GM18870 (cell line): ENCODE measurements around the gene DIRAS1.

Experiments used
- ATAC-seq: cut with Tn5 transposase; IDR thresholded peaks from one replicate; pipeline ENCODE4 v1.9.1; 2021; ENCODE audit warnings: moderate library complexity; ENCODE audit not compliant: unreplicated experiment

Gene DIRAS1

DNA sequence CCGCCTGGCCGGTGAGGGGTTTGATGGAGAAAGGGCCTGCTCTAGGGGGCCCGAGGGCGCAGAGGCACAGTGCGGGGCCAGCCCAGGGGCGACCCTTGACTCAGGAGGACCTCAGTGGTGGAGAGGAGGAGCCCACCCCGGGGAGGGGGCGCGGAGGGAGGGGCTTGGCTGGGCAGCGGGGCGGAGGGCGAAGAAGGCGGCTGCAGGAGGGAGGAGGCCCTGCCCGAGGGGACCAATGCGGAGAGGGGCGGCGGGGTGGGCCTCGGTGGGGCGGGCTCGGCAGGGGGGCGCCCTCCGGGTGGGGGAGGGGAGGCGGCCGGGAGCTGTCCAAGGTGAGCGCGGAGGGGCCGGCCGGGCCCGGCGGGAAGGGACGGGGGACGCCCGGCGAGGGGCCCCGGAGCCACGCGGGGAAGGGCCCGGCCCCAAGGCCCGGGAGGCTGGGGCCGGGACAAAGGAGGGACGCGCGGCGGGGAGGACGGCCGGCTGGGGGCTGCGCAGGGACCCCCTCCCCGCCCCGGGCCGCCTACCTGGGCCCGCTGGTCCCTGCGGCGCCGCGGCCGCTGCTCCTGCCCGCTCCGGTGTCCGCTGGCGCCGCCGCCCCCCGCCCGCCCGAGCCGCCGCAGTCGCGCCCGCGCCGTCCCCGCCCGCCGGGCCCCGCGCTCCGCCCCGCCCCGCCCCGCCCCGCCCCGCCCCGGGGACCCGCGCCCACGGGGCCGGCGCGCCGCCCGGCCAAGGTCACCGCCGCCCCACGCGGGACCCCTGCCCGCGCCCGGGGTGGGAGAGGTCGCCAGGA lies at the start of gene DIRAS1:
TSS of gene DIRAS1 (minus strand) at position 596 of the 793 bp plus-strand sequence. CDS start 3,566 bp downstream, outside the sequence.
- no peak for ATAC-seq

- no peak for ATAC-seq
Observed at GRCh38 chr19:2770055-2771013, 49.2 kb upstream of the DIRAS1 start.

DNA sequence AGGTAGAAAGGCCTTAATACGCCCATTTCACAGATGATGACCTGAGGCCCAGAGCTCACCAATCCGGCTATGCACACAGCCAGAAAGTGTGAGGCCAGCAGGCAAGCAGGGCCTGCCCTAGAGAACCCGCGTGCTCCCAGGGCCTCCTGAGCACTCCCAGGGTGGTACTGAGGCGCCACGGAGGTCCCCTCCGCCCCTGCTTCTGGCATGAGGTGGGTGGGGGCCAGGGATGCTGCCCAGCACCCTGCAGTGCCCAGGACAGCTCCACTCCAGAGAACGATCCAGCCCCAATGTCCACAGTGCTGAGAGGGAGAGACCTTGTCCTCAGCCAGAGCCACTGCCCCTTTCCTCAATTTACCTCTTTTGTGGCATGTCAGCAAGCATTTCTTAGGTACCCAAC lies 48.0 kb upstream of the DIRAS1 start:
- no peak for ATAC-seq

DNA sequence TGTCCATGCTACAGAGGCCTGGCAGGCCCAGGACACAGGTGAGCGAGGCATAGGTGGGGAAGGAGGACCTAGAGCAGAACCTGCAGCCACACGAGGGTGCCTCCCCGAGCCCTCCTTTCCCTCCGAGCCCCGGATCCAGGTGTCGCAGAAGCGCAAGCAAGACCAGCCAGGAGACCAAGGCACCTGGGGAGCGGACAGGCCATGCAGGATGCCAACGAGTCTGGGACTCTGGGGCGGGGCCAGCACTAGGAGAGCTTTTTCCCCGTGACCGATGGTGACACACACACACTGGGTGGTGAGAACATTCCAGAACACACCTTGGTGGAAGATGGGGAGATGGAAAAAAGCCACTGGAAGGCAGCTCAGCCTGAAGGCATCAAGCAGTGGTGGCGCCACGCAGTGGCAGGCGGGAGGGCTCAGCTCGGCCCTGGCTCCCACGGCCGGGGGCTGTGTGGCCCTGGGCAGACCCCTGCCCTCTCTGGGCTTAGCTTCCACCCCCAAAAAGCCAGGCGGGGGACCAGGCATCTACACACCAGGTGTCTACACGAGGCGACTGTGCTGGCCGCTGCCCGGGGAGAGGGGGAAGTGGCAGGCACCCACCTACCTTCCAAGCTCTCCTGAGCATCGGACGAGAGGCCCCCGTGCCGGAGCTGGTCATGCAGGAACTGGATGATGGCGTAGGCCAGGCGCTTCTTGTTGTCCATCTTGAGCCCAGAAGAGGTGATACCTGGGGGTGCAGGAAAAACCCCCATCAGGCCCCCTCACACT lies 47.4 kb upstream of the DIRAS1 start:
- no peak for ATAC-seq

- no peak for ATAC-seq
Observed at GRCh38 chr19:2767688-2768087, 46.5 kb upstream of the DIRAS1 start.

DNA sequence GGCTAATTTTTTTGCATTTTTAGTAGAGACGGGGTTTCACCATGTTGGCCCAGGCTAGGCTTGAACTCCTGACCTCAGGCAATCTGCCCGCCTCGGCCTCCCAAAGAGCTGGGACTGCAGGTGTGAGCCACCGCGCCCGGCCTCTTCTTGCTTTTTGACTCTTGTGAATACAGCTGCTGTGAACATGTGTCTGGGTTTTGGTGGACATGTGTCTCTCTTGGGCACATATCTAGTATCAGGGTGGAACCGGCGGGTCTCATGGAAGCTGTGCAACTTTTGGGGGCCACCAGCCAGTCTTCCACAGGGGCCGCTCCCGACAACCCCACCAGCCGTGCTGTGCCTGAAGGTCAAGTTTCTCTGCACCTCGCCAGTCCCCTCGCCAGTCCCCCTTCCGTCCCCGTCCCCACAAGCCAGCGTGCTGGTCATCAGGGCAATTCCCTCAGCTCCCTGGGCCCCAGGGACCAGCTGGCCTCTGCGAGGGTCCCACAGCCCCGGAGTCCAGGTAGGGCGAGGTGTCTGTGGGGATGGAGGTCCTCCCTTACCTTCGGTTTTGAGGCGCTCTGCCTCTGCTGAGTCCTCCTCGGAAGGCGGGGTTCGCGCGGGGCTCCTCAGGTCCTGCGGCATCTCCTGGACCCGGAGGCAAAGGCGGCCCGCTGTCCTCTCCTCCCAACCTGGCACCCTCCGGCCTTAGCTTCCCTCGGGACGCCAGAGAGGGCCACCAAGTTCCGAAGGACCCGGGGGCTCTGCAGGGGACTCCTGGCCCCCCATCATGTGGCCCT lies 45.6 kb upstream of the DIRAS1 start:
- ATAC-seq = no peak

DNA sequence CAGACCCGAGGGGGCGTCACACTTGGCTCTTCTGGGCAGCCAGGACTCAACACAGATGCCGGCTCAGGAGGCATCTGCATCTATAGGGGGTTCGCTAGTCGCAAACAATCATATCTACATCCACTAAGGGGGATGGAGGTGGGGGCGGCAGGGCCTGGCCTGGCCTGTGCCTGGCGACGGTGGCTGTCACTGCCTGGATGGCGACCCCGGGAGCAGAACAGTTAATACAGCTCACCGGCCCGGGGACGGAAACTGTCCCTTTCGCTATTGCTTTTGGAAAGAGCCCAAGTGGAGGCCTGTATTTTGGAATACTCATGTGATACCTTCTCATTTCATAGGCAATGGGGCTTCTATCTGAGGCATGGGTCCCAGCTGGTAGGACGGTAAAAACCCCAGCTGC lies 44.2 kb upstream of the DIRAS1 start:
- no peak for ATAC-seq

DNA sequence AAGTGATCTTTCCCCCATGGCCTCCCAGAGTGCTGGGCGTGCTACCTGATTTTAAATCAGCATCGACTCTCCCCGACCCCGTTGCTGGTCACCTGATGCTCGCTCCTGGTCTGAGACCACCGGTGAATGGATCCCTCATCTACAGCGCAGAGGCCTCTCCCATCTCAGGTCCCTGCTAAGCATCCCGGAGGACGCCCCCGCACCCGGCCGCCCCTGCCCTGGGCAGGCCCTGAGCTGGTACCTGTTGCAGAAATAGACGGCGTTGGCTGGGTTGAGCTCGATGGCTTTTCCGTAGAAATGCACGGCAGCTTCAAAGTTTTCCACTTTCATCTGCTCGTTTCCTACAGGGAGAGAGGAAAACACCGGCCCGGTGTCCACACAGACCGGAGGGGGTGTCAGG lies 43.8 kb upstream of the DIRAS1 start:
- ATAC-seq = no peak

- ATAC-seq = no peak
Observed at GRCh38 chr19:2763687-2764086, 42.5 kb upstream of the DIRAS1 start.

- no peak for ATAC-seq
Observed at GRCh38 chr19:2762783-2763496, 41.8 kb upstream of the DIRAS1 start.

DNA sequence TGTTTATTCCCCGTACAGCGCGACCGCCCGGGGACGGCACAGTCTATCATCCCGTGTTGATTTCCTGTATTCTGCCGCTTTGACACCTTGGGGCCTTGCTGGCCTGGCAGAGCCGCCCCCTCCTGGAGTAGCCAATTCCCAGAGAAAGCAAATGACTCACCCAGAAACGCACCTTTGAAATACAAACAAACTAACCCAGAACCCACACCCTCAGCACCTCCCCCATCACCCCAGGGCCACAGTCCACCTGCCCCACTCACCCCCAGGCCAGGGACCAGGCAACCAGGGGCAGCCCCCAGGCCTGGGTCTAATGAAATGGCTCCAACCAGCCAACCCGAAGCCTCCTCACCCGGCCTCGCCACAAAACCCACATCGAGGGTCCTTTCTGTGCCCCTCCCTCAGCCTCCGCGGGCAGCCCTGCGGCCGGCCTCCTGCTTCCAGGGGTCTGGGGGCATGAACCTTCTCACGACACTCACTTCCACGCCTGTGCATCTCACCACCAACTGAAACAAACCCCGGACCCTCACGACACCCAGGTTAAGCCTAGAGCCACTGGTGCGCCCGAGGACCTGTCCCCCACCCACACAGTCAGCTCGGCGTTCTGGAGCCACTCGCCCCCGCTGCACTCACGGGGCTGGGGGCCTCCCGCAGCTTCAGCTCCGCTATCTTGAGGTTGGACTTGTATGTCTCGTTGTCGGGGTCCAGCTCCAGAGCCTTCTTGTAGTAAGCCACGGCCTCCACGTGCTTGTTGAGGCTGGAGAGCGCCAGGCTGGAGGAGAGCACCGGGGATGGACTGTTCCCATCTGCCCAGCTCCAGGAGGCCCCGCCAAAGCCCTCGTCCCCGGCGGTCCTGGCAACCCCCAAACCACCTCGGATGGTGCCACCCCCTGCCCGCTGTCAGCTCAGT lies 41.0 kb upstream of the DIRAS1 start:
- no peak for ATAC-seq

- ATAC-seq = no peak
Observed at GRCh38 chr19:2761309-2761677, 40.1 kb upstream of the DIRAS1 start.

DNA sequence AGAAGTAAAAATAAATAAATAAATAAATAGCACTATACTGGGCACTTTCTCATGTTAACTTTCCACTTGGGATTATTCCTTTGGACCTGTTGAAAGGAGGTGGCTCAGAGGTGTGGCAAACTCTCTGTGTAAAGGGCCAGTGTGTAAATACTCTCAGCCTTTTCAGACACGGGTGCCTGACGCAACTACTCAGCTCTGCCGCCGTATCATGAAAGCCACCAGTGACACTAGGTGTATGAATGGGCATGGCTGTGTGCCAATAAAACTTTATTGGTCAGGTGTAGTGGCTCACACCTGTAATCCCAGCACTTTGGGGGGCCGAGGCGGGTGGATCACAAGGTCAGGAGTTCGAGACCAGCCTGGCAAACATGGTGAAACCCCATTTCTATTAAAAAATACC lies 38.8 kb upstream of the DIRAS1 start:
- no peak for ATAC-seq

DNA sequence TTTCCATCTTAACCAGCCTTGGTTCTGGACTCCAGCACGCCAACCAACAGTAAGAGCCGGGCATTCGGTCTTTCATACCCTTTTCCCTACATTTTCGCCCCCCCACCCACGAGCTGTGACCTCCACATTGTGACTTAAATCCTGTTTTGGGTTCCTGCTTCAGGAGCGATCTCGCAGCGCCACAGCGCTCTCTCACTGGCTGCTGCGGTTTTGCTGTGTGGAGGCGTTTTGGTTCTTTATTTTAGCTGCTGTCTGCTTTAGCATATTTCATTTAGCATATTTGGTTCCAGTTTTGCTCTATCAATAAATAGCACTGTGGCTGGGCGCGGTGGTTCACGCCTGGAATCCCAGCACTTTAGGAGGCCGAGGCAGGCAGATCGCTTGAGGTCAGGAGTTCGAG lies 38.2 kb upstream of the DIRAS1 start:
- ATAC-seq = no peak

- ATAC-seq = no peak
Observed at GRCh38 chr19:2758601-2759313, 37.6 kb upstream of the DIRAS1 start.

GRCh38 chr19:2756921-2757881 lies 36.0 kb upstream of the DIRAS1 start:
- ATAC-seq = no peak

DNA sequence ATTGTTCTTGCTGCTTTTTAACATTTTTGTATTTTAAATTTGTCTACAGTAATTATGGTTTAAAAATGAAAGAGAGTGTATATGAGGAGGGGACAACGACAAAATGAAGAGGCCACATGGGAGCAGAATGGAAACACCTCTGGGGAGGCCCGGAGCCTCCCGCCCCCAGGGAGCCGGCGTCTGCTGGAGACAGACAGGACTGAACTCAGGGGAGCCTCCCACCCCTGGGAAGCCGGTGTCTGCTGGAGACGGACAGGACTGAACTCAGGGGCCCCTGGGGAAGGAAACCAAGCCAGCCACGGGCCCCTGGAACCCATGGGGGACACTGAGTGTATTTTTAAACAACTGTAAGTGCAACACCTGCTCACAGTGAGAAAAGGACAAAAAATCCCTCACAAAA lies 35.3 kb upstream of the DIRAS1 start:
- no peak for ATAC-seq
